COLO668 (cell line): ENCODE data around the gene MYL3.
A peak's percentile ranks its signal among the peaks of the same experiment; 100 is the strongest.

ENCODE experiments used
- DNase-seq: peaks from one replicate; lab custom pipeline; 2025; ENCODE audit not compliant: unreplicated experiment; lab: John Stamatoyannopoulos, UW

Gene MYL3

GRCh38 chr3:46899151-46900006 is 36.1 kb upstream of the MYL3 start:
- no peak for DNase-seq

- peak; percentile 30 for DNase-seq
These were observed 35.3 kb upstream of the MYL3 start for GRCh38 chr3:46898321-46899150.

GRCh38 chr3:46897829-46898320 is 34.6 kb upstream of the MYL3 start:
- DNase-seq, result no peak

GRCh38 chr3:46897031-46897430 is 33.8 kb upstream of the MYL3 start:
- DNase-seq, result no peak

DNA sequence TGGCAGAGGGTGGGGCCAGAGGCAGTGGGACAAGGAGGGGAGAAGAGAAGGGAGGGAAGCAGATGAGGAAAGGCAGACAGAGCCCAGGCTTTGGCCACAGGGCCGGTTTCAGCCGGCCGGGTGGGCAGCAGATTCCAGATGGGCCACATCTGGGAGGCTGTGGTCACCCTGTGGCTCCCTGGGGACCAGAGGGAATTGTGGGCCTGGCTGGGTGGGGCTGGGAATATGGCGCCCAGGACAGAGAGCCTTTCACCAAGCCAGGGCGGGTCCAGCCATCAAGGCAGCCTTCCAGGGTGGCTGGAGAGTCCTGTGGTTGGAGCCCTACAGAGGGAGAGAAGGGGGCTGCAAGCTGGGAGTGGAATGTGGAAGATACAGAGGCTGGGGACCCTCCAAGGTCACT is 33.1 kb upstream of the MYL3 start:
- DNase-seq, result no peak

DNA sequence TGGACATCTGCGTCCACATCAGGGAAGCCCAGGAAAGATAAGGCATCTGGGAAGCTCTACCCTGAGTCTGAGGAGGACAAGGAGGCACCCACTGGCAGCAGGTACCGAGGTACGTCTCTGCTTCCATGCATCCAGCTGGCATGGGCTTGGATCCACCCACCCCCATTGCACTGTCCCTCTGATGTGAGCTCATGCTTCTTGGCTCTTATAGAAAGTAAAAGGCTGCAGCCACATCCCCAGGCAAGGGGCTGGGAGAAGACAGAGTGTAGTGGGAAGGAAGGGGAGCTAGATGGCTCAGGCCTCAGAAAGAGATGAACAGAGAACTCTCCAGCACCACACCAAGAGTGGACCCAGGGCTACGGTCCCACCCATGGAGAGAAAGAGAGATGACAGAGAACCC is 32.5 kb upstream of the MYL3 start:
- no peak for DNase-seq

- peak; percentile 60 for DNase-seq
These were observed 32.0 kb upstream of the MYL3 start for GRCh38 chr3:46895204-46895660.

DNA sequence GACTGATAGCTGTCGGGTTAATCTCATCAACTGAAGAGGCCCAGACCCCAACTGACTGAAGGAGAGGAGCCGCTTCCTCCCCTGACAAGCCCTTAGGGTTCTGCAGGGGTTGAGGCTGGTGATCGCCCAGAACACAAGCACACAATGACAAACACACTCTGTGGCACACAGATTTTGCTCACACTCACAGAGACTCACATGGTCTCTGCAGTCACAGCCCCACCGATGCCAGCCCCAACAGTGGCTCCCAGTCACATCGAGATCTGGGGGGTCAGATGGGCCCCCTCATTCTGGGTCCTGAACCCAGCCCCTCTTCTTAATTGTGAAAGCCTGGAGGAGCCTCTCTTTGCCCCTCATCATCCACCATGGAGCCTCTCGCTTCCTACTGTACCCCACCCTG is 31.0 kb upstream of the MYL3 start:
- no peak for DNase-seq

- DNase-seq, result no peak
These were observed 30.5 kb upstream of the MYL3 start for GRCh38 chr3:46893763-46894162.

- no peak for DNase-seq
These were observed 30.0 kb upstream of the MYL3 start for GRCh38 chr3:46893146-46893748.

GRCh38 chr3:46892285-46893145 is 29.3 kb upstream of the MYL3 start:
- peak; percentile 52 for DNase-seq

DNA sequence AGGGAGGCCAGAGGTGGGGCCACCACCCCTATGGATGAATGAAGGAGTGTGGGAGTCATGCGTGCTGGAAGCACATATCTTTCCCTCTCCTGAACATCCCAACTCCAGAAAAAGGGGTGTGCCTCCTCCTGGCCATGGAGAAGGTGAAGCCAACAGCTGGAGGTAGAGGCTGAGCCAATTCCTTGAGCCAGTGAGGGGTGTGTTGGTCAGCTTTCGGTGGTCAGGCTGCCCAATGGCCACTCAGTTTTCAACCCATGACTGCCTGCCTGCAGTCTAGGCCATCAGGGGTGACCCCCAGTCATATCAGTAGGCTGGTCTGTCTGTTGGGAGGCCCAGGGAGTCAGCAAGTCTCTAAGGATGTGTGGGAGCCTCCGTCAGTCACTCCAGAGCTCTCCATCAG is 27.9 kb upstream of the MYL3 start:
- DNase-seq, result no peak

- DNase-seq, result no peak
These were observed 26.9 kb upstream of the MYL3 start for GRCh38 chr3:46890132-46890531.

DNA sequence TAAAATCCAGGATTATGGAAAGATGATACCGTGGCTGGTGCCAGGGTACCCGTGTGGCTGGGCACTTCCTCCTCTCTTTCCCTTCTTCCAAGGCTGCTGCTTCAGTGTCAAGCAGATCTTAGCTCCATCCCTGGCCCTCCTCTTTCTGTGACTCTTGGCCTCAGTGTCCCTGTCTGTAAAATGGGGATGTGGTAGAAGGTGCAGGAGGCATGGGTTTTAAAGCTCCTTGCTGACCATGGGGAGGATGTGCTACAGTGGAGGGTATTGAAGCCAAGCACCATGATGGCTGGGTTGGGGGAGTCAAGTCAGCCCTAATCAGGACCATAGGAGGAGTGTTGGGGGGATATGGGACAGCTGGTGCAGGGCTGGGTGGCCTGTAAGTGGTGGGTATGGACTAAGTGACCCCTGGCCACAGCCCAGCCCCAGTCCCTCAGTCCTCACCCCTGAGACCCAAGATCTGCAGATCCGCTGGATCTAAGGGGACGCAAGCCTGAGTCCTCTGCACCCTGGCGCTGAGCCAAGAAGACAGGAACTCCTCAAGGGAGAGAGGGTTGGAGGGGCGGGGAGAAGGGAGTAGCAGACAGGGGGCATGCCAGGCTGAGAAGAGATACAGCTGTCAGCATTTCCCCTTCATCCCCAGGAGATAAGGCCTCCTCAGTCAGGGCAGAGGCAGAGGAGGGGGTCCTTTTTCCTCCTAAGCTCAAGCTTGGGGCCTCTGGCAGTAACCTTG is 26.3 kb upstream of the MYL3 start:
- DNase-seq, result no peak

- no peak for DNase-seq
These were observed 25.5 kb upstream of the MYL3 start for GRCh38 chr3:46888705-46889104.

DNA sequence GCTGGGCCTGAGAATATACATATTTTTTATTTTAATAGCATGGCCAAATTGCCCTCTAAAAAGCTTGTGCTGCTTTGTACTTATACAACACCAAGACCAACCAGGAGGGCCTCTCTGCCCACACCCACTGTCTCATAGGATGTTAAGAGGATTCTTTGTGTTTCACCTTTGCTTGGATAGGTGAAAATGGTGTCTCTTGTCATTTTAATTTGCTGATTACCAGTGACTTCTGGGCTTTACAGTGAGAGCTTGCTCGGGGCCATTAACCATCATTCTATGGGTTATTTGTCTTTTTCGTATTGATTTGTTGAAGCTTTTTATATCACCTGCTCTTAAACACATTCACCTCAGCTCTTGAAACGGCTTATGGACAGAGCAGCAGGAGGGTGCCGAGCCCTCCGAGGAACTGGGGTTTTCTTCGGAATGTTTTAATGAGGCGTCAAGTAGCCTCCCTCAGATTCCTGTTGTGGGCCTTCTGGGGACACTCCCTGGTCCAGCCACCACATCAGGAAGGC is 24.8 kb upstream of the MYL3 start:
- DNase-seq, result no peak

DNA sequence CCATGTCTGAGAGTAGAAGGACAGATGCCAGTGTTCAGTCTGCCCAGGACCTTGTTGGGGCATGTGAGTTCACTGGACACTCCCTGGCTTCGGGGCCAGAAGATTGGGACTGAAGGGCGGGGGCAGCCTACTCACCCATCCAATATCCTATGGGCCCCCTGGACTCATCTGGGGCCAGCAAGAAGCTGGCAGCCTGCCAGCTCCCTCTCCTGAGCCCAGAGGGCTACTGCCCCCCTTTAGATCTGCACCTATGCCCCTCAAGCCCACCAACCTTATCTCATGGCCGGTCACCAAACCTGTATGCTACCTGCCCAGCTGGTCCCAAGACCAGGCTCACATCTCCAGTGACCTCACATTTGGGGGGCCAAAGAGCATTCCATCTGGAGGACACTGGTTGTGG is 22.4 kb upstream of the MYL3 start:
- DNase-seq, result no peak

DNA sequence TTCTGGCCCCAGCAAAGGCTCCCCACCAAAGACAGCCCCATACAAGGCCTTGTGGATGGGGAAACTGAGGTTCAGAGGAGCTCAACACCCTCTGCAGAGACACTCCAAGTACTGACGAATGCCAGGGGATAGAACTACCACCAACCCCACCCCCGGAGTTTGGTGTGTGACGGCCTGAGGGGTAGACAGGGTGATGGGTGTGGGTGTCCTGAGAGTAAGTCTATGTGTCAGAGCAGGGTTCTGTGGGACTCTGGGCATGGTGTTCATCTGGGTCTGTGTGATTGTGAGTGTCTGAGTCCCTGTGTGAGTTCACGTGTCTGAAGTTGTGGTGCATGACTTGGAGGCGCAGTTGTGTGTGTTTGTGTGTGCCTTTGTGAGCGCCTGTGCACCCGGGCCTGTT is 21.7 kb upstream of the MYL3 start:
- DNase-seq, result no peak

DNA sequence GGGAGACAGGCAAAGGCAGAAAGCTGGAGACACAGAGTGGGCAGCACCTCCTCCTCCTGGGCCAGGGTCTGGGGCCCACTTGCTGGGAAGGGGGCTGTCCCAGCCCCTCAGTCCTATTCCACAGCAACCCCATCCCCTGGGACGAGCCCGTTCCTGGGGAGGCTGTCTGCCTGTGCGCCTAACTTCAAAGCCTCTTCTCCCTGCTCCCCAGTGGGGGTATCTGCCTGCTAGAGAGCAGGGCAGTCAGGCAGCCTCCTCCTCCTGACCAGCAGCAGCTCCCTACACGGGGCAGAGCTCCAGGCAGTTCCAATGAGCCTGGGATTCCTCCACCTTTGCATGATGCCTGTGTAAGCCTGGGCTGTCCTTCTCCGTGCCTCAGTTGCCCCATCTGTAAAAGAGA is 21.2 kb upstream of the MYL3 start:
- no peak for DNase-seq

DNA sequence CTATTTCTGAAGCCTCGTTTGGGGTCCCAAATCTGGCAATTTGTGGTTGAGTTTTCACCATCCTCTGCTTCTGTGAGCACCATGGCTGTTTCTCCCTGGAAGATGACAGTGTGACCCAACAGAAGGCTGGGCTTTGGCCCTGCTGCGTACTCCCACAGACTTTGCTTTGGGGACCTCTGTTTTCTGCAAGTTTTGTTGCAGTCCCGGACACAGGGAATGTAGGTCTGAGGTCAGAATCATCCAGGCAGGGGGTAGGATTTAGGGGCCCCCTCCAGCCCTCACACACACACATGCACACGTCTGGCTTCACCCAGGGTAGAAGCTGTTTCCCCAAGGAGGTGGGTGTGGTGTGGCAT is 20.6 kb upstream of the MYL3 start:
- no peak for DNase-seq
